Natural killer cell (primary cell): Measurements from ENCODE around the gene TERB1. TPM values are rescaled to one million over a fixed set of nuclear protein-coding genes. Genes with fewer than 3 reads are reported as not detected.

Source experiments
- ATAC-seq, 3 donors: fragments of 150-1000 bp in 2 of 3; fragments of 200-7000 bp in 1 of 3; cut with Tn5 transposase; 1 replicate in 1 of 3; 2 replicates in 2 of 3; pipeline ENCODE4 v1.10.0; 2021; ENCODE audit warnings: mild to moderate bottlenecking in 2 of 3, moderate library complexity in 2 of 3
- DNase-seq, 2 donors: peaks; one replicate each; pipeline versions ENCODE4 v3.0.0 to v3.0.0-alpha.2; 2013 to 2021; ENCODE audit warnings: mixed read lengths in 1 of 2
- H3K27ac ChIP-seq: one replicate; pipeline ENCODE4 v1.5.1; 2013; ENCODE audit warnings: mild to moderate bottlenecking, low read length
- H3K27me3 ChIP-seq: one replicate; pipeline ENCODE4 v1.6.1; 2013; ENCODE audit warnings: low read length; ENCODE audit not compliant: control insufficient read depth, insufficient read depth
- H3K36me3 ChIP-seq: one replicate; pipeline ENCODE4 v1.6.1; 2013; ENCODE audit warnings: low read length; ENCODE audit not compliant: control insufficient read depth, insufficient read depth
- H3K4me1 ChIP-seq: one replicate; pipeline ENCODE4 v1.6.1; 2013; ENCODE audit warnings: low read length; ENCODE audit not compliant: control insufficient read depth, insufficient read depth
- H3K4me3 ChIP-seq: one replicate; pipeline ENCODE4 v1.5.1; 2013; ENCODE audit warnings: low read length
- H3K9me3 ChIP-seq: one replicate; pipeline ENCODE4 v1.6.1; 2013; ENCODE audit warnings: low read length; ENCODE audit not compliant: control insufficient read depth, insufficient read depth
- H3K27ac Mint-ChIP-seq, 2 donors: one replicate each; pipeline ENCODE4 v1.8.0; 2022; ENCODE audit warnings: mild to moderate bottlenecking in 2 of 2, mixed read lengths in 2 of 2, moderate library complexity in 1 of 2
- H3K27me3 Mint-ChIP-seq, 2 donors: one replicate each; pipeline ENCODE4 v1.8.0; 2022; ENCODE audit warnings: low read depth in 2 of 2, mixed read lengths in 2 of 2
- H3K36me3 Mint-ChIP-seq: one replicate; pipeline ENCODE4 v1.8.0; 2022; ENCODE audit warnings: mixed read lengths
- H3K4me1 Mint-ChIP-seq, 2 donors: one replicate each; pipeline ENCODE4 v1.8.0; 2022; ENCODE audit warnings: mixed read lengths in 2 of 2
- H3K4me3 Mint-ChIP-seq: one replicate; pipeline ENCODE4 v1.8.0; 2022; ENCODE audit warnings: mild to moderate bottlenecking, moderate library complexity, mixed read lengths
- H3K9me3 Mint-ChIP-seq, 2 donors: one replicate each; pipeline ENCODE4 v1.8.0; 2022; ENCODE audit warnings: mixed read lengths in 2 of 2
- CTCF ChIP-seq: fragments of 200-600 bp; IDR thresholded peaks from one replicate; pipeline ENCODE4 v1.8.0; 2022; ENCODE audit warnings: antibody characterized with exemption
- WGBS: methylation state at CpG from one replicate; pipeline ENCODE4 v1.1.7; 2013; ENCODE audit warnings: missing lambda C conversion rate; ENCODE audit not compliant: insufficient coverage; 5-methylcytosine and 5-hydroxymethylcytosine counted together
- intact Hi-C: fragments of 100-400 bp; cut with micrococcal nuclease; formaldehyde crosslinking; loops from one replicate; pipeline ENCODE4 v1.14.2; 2022
- total RNA-seq, 4 donors: library from RNA; stranded (reverse); fragments of 120-200 nt in 1 of 4; gene quantifications; one replicate each; pipeline versions ENCODE4 v1.2.3 to v1.2.4, GENCODE V29; 2013 to 2022

The TERB1 gene
- total RNA-seq, 3 donors from 2014 or later (not counting 1 experiment from before 2014, with no cell fraction given), result 0.33 to 1.0 (median 0.66) TPM

- peaks cover 4% of the 10 kb centered on the region for H3K27me3 ChIP-seq
- intact Hi-C loops, result no loop called here
- peaks cover 6 to 9% of the 10 kb centered on the region in 2 donors for H3K27me3 Mint-ChIP-seq
- no peak overlapping the region for H3K4me3 ChIP-seq
- no peak overlapping the region for H3K27ac Mint-ChIP-seq
- H3K9me3 Mint-ChIP-seq, result no peaks in the 10 kb centered on the region
- H3K4me3 Mint-ChIP-seq, result no peak overlapping the region
- H3K27ac ChIP-seq, result no peak overlapping the region
- no peaks in the 10 kb centered on the region for H3K4me1 Mint-ChIP-seq
- TF ChIP-seq CTCF, result no peak
- no peaks in the 10 kb centered on the region for H3K36me3 ChIP-seq
- no peaks in the 10 kb centered on the region for H3K36me3 Mint-ChIP-seq
- H3K4me1 ChIP-seq, result no peaks in the 10 kb centered on the region
- H3K9me3 ChIP-seq, result no peaks in the 10 kb centered on the region
- ATAC-seq (no peak), DNase-seq (no peak)
Observed at GRCh38 chr16:66711581-66711980, 89.8 kb downstream of the TERB1 start.

DNA sequence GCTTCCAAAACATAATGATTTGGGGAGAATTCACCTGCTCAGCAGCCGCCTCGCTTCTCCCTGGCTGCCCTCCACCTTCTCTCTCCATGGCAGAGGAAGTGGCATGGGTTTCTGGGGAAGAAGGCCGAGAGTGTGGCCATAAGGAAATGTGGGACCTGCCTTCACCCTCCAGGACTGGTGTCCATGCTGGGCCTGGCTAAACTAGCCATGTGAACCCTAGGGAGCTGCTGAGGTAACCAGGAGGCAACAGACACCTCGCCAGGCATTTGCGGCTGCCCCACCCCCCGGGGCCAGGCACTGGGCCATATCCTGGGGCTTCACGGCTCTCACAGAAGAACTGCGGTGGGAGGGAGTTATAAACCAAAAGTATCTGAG is 94.9 kb downstream of the TERB1 start:
- Histone ChIP-seq H3K27me3 (peaks cover 4% of the 10 kb centered on the region), H3K36me3 (no peaks in the 10 kb centered on the region), H3K9me3 (no peaks in the 10 kb centered on the region), H3K4me3 (no peak overlapping the region), H3K4me1 (no peaks in the 10 kb centered on the region), H3K27ac (no peak overlapping the region)
- H3K4me3 Mint-ChIP-seq, result no peak overlapping the region
- TF ChIP-seq CTCF, result no peak
- H3K27ac Mint-ChIP-seq, result no peak overlapping the region
- no peak for ATAC-seq
- DNase-seq, result no peak
- intact Hi-C loops, result no loop called here
- H3K9me3 Mint-ChIP-seq, result no peaks in the 10 kb centered on the region
- H3K4me1 Mint-ChIP-seq, result no peaks in the 10 kb centered on the region
- no peaks in the 10 kb centered on the region for H3K36me3 Mint-ChIP-seq
- H3K27me3 Mint-ChIP-seq, result peaks cover 9 to 11% of the 10 kb centered on the region in 2 donors
- 79% methylated on average over 8 of the region's 8 CpGs for WGBS

- H3K4me3 Mint-ChIP-seq, result no peak overlapping the region
- intact Hi-C loops, result no loop called here
Observed at GRCh38 chr16:66705790-66706505, 95.4 kb downstream of the TERB1 start.

More at GRCh38 chr16:66705790-66706505, 95.4 kb downstream of the TERB1 start:
- Mint-ChIP-seq H3K9me3 (no peaks in the 10 kb centered on the region), H3K4me1 (no peaks in the 10 kb centered on the region), H3K27ac (no peak overlapping the region), H3K27me3 (peaks cover 9 to 11% of the 10 kb centered on the region in 2 donors), H3K36me3 (no peaks in the 10 kb centered on the region)
- DNase-seq (no peak), ATAC-seq (no peak)
- no peaks in the 10 kb centered on the region for H3K4me1 ChIP-seq
- WGBS, result 89% methylated on average over 11 of the region's 11 CpGs
- no peaks in the 10 kb centered on the region for H3K36me3 ChIP-seq
- H3K9me3 ChIP-seq, result no peaks in the 10 kb centered on the region
- H3K27ac ChIP-seq, result no peak overlapping the region
- peaks cover 4% of the 10 kb centered on the region for H3K27me3 ChIP-seq
- no peak overlapping the region for H3K4me3 ChIP-seq
- no peak for TF ChIP-seq CTCF

Other genes with a start within 250 kb of the TERB1 start
- 10 to 100 TPM; 48.0 to 69.7 (median 54.6) TPM for gene CKLF, start 249.0 kb downstream of the TERB1 start, total RNA-seq
- 1 to 10 TPM; 4.4 to 8.5 (median 7.8) TPM for gene CMTM1, start 235.1 kb downstream of the TERB1 start, total RNA-seq
- 1 to 10 TPM in 1 of 3 donors, under 1 TPM in 2; 0.61 to 1.6 (median 0.82) TPM for gene CMTM2, start 222.1 kb downstream of the TERB1 start, total RNA-seq
- 10 to 100 TPM; 68.2 to 86.4 (median 85.0) TPM for gene CMTM3, start 196.9 kb downstream of the TERB1 start, total RNA-seq
- 1 to 10 TPM in 1 of 3 donors, under 1 TPM in 2; 0.61 to 1.4 (median 0.85) TPM for gene CMTM4, start 104.8 kb downstream of the TERB1 start, total RNA-seq
- 100 to 1,000 TPM; 105 to 115 (median 110) TPM for gene DYNC1LI2, start 50.0 kb downstream of the TERB1 start, total RNA-seq
- gene NAE1, start 29.4 kb upstream of the TERB1 start, total RNA-seq, result 10 to 100 TPM; 77.3 to 97.0 (median 78.5) TPM
- gene CA7, start 42.8 kb upstream of the TERB1 start, total RNA-seq, result not detected
- gene PDP2, start 78.9 kb upstream of the TERB1 start, total RNA-seq, result 10 to 100 TPM; 10.2 to 16.5 (median 11.0) TPM
- gene CDH16, start 117.3 kb upstream of the TERB1 start, total RNA-seq, result not detected
- gene RRAD, start 124.0 kb upstream of the TERB1 start, total RNA-seq, result 1 to 10 TPM; 1.8 to 4.5 (median 2.8) TPM
- gene CIAO2B, start 132.8 kb upstream of the TERB1 start, total RNA-seq, result 10 to 100 TPM; 57.2 to 62.8 (median 60.0) TPM
- 10 to 100 TPM; 26.9 to 33.6 (median 33.1) TPM for gene CES2, start 133.9 kb upstream of the TERB1 start, total RNA-seq
- under 1 TPM; 0.19 to 0.95 (median 0.27) TPM for gene CES3, start 159.7 kb upstream of the TERB1 start, total RNA-seq
- 1 to 10 TPM; 7.5 to 9.0 (median 8.8) TPM for gene CES4A, start 187.0 kb upstream of the TERB1 start, total RNA-seq
- gene CBFB, start 227.6 kb upstream of the TERB1 start, total RNA-seq, result 100 to 1,000 TPM in 1 of 3 donors, 10 to 100 TPM in 2; 96.1 to 102 (median 97.2) TPM